ENCODE measurements around the gene GUF1. TPM values are rescaled to one million over a fixed set of nuclear protein-coding genes. Genes with fewer than 3 reads are reported as not detected.
"Not testable (repeated sequence)": the region's sequence is repeated elsewhere in the genome, so short reads cannot be mapped to it uniquely, and the experiment has no call there.

Gene GUF1
- total RNA-seq, 3 donors from 2014 or later (not counting 1 experiment from before 2014, with no cell fraction given) = 14.1 to 17.9 (median 15.2) TPM

GRCh38 chr4:44727471-44727870 lies 49.3 kb downstream of the GUF1 start:
- Mint-ChIP-seq H3K27ac (no peak overlapping the region), H3K36me3 (no peaks in the 10 kb centered on the region), H3K9me3 (no peaks in the 10 kb centered on the region), H3K27me3 (ENCODE audit: low read depth in 2 of 2) (peaks cover 8% of the 10 kb centered on the region in 2 donors), H3K4me1 (peaks cover 30 to 35% of the 10 kb centered on the region in 2 donors), H3K4me3 (no peak overlapping the region)
- no peaks in the 10 kb centered on the region for H3K36me3 ChIP-seq (ENCODE audit: control insufficient read depth, insufficient read depth, low read length)
- no peak overlapping the region for H3K4me3 ChIP-seq (ENCODE audit: low read length)
- no peak overlapping the region for H3K27ac ChIP-seq (ENCODE audit: low read length)
- peaks cover 8% of the 10 kb centered on the region for H3K4me1 ChIP-seq (ENCODE audit: control insufficient read depth, insufficient read depth, low read length)
- WGBS (ENCODE audit: insufficient coverage) = 92% methylated on average over 6 of the region's 6 CpGs
- H3K27me3 ChIP-seq (ENCODE audit: control insufficient read depth, insufficient read depth, low read length) = peaks cover 3% of the 10 kb centered on the region
- DNase-seq (no peak), ATAC-seq (no peak)
- H3K9me3 ChIP-seq (ENCODE audit: control insufficient read depth, insufficient read depth, low read length) = no peaks in the 10 kb centered on the region
- intact Hi-C loops (cut with micrococcal nuclease) = no loop called here
- no peak for TF ChIP-seq CTCF (IDR thresholded peaks at IDR 0.05)

GRCh38 chr4:44728694-44729093 lies 50.5 kb downstream of the GUF1 start:
- H3K36me3 Mint-ChIP-seq; H3K9me3 Mint-ChIP-seq; H3K4me3 Mint-ChIP-seq; H3K27ac Mint-ChIP-seq; DNase-seq; H3K27ac ChIP-seq (ENCODE audit: low read length); H3K36me3 ChIP-seq (ENCODE audit: control insufficient read depth, insufficient read depth, low read length); intact Hi-C loops (cut with micrococcal nuclease); H3K4me1 ChIP-seq (ENCODE audit: control insufficient read depth, insufficient read depth, low read length); H3K9me3 ChIP-seq (ENCODE audit: control insufficient read depth, insufficient read depth, low read length); H3K27me3 ChIP-seq (ENCODE audit: control insufficient read depth, insufficient read depth, low read length); ATAC-seq; H3K4me3 ChIP-seq (ENCODE audit: low read length): not testable (repeated sequence)
- 98% methylated on average over 6 of the region's 9 CpGs for WGBS (ENCODE audit: insufficient coverage)
- H3K27me3 Mint-ChIP-seq (ENCODE audit: low read depth in 2 of 2) = peaks cover 11 to 20% of the 10 kb centered on the region in 2 donors
- H3K4me1 Mint-ChIP-seq = peaks cover 20 to 25% of the 10 kb centered on the region in 2 donors

GRCh38 chr4:44736900-44737299 lies 58.7 kb downstream of the GUF1 start:
- no peak overlapping the region for H3K4me3 ChIP-seq (ENCODE audit: low read length)
- WGBS (ENCODE audit: insufficient coverage) = 85% methylated on average over 2 of the region's 2 CpGs
- H3K4me1 Mint-ChIP-seq = no peaks in the 10 kb centered on the region
- ATAC-seq (no peak), DNase-seq (no peak)
- no peaks in the 10 kb centered on the region for H3K36me3 ChIP-seq (ENCODE audit: control insufficient read depth, insufficient read depth, low read length)
- no peak overlapping the region for H3K27ac ChIP-seq (ENCODE audit: low read length)
- intact Hi-C loops (cut with micrococcal nuclease) = no loop called here
- peaks cover 32 to 75% of the 10 kb centered on the region in 2 donors for H3K27me3 Mint-ChIP-seq (ENCODE audit: low read depth in 2 of 2)
- H3K4me1 ChIP-seq (ENCODE audit: control insufficient read depth, insufficient read depth, low read length) = no peaks in the 10 kb centered on the region
- no peak for TF ChIP-seq CTCF (IDR thresholded peaks at IDR 0.05)
- no peak overlapping the region for H3K27ac Mint-ChIP-seq
- H3K9me3 ChIP-seq (ENCODE audit: control insufficient read depth, insufficient read depth, low read length) = no peaks in the 10 kb centered on the region
- peaks cover 4% of the 10 kb centered on the region for H3K27me3 ChIP-seq (ENCODE audit: control insufficient read depth, insufficient read depth, low read length)
- H3K4me3 Mint-ChIP-seq = no peak overlapping the region
- H3K9me3 Mint-ChIP-seq = peaks cover 0 to 2% of the 10 kb centered on the region in 2 donors
- H3K36me3 Mint-ChIP-seq = no peaks in the 10 kb centered on the region

- H3K4me3 ChIP-seq (ENCODE audit: low read length) = no peak overlapping the region
- 53% methylated on average over 2 of the region's 2 CpGs for WGBS (ENCODE audit: insufficient coverage)
- ATAC-seq (no peak), DNase-seq (no peak)
- Mint-ChIP-seq H3K4me3 (no peak overlapping the region), H3K9me3 (peaks cover 0 to 4% of the 10 kb centered on the region in 2 donors), H3K4me1 (no peaks in the 10 kb centered on the region), H3K36me3 (no peaks in the 10 kb centered on the region), H3K27me3 (ENCODE audit: low read depth in 2 of 2) (peaks cover 36 to 66% of the 10 kb centered on the region in 2 donors), H3K27ac (no peak overlapping the region)
- no peaks in the 10 kb centered on the region for H3K9me3 ChIP-seq (ENCODE audit: control insufficient read depth, insufficient read depth, low read length)
- no peaks in the 10 kb centered on the region for H3K4me1 ChIP-seq (ENCODE audit: control insufficient read depth, insufficient read depth, low read length)
- no peak overlapping the region for H3K27ac ChIP-seq (ENCODE audit: low read length)
- intact Hi-C loops (cut with micrococcal nuclease) = no loop called here
- H3K27me3 ChIP-seq (ENCODE audit: control insufficient read depth, insufficient read depth, low read length) = peaks cover 2% of the 10 kb centered on the region
- no peaks in the 10 kb centered on the region for H3K36me3 ChIP-seq (ENCODE audit: control insufficient read depth, insufficient read depth, low read length)
- TF ChIP-seq CTCF (IDR thresholded peaks at IDR 0.05) = no peak
Observed at GRCh38 chr4:44738615-44739014, 60.4 kb downstream of the GUF1 start.
